Measurements from ENCODE around the gene FRMD1. TPM values are rescaled to one million over a fixed set of nuclear protein-coding genes. Genes with fewer than 3 reads are reported as not detected.

FRMD1 gene
- total and polyA plus RNA-seq, 2 donors (not counting 3 experiments of a cell fraction or from before 2014, with no cell fraction given) = not detected

GRCh38 chr6:168083514-168083885, 4.5 kb upstream of the FRMD1 start:
- no peak for DNase-seq (ENCODE audit: low read depth, low spot score)
- no peaks in the 10 kb centered on the region for H3K9me3 ChIP-seq (replicated peaks; ENCODE audit: control insufficient read depth, insufficient read depth, low read length)
- H3K9ac ChIP-seq (replicated peaks; ENCODE audit: extremely low read depth, insufficient read depth, low read length) = no peak overlapping the region
- CTCF ChIA-PET = no interaction called here
- H3K9me1 ChIP-seq (replicated peaks; ENCODE audit: control insufficient read depth, extremely low read depth, insufficient read depth, low read length) = no peaks in the 10 kb centered on the region
- POLR2A ChIA-PET = no interaction called here
- no peaks in the 10 kb centered on the region for H3K36me3 ChIP-seq (ENCODE audit: control insufficient read depth in 2 of 2, extremely low read depth in 1 of 2, insufficient read depth in 2 of 2, low read length in 2 of 2)
- H3K4me2 ChIP-seq (ENCODE audit: insufficient read depth, low read length) = no peak overlapping the region
- no peaks in the 10 kb centered on the region for H3K27me3 ChIP-seq (ENCODE audit: control insufficient read depth in 2 of 2, insufficient read depth in 2 of 2, low read length in 2 of 2)
- TF ChIP-seq POLR2A (IDR thresholded peaks at IDR 0.05; ENCODE audit: low read depth, low read length) (no peak), CTCF (IDR thresholded peaks at IDR 0.05; ENCODE audit: extremely low read depth in 1 of 2, insufficient read depth in 1 of 2, low read depth in 1 of 2, low read length in 2 of 2) (no peak), EZH2 (IDR thresholded peaks at IDR 0.05; ENCODE audit: borderline replicate concordance, low read depth, low read length, severe bottlenecking) (no peak), MYC (IDR thresholded peaks at IDR 0.05; ENCODE audit: low read depth, low read length) (no peak), JUN (IDR thresholded peaks at IDR 0.05; ENCODE audit: borderline replicate concordance, insufficient read depth, insufficient read length, low read depth) (no peak), GATA2 (IDR thresholded peaks at IDR 0.05; ENCODE audit: insufficient read depth, insufficient read length, low read depth, low read length) (no peak), FOS (IDR thresholded peaks at IDR 0.05; ENCODE audit: borderline replicate concordance, insufficient read depth, low read length) (no peak), POLR2AphosphoS5 (IDR thresholded peaks at IDR 0.05; ENCODE audit: insufficient read depth, low read depth, low read length) (no peak)
- TF ChIP-seq, protein P1, sequence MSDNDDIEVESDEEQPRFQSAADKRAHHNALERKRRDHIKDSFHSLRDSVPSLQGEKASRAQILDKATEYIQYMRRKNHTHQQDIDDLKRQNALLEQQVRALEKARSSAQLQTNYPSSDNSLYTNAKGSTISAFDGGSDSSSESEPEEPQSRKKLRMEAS (IDR thresholded peaks at IDR 0.05; ENCODE audit: insufficient read depth, insufficient read length) = no peak
- BruUV-seq (replicated peaks) = no TSS peak
- no peaks in the 10 kb centered on the region for H3K4me1 ChIP-seq (ENCODE audit: control insufficient read depth, extremely low read depth, insufficient read depth, low read length)
- no peak overlapping the region for H3K4me3 ChIP-seq (replicated peaks in 1 of 3; ENCODE audit: insufficient read depth in 1 of 3, low read depth in 1 of 3, low read length in 3 of 3)
- H4K20me1 ChIP-seq (replicated peaks; ENCODE audit: control insufficient read depth, extremely low read depth, insufficient read depth, low read length) = no peaks in the 10 kb centered on the region
- H3K79me2 ChIP-seq (ENCODE audit: control insufficient read depth, insufficient read depth, low read length) = no peaks in the 10 kb centered on the region
- H3K27ac ChIP-seq (ENCODE audit: insufficient read depth, low read depth, low read length) = no peak overlapping the region
- no peak for FAIRE-seq
- intact Hi-C loops (cut with micrococcal nuclease) (no loop called here), dilution Hi-C loops (cut with MboI; ENCODE audit: extremely low pct_ligation_motif_present, low sequenced_read_pairs) (no loop called here)
- H2AFZ ChIP-seq (ENCODE audit: low read depth, low read length) = no peak overlapping the region
